ENCODE measurements around the gene PFDN1. TPM values are rescaled to one million over a fixed set of nuclear protein-coding genes. Genes with fewer than 3 reads are reported as not detected.

Gene PFDN1
- total and polyA plus RNA-seq, 9 of the 15 experiments (the other 6 are each of a cell fraction or from before 2014, with no cell fraction given): 45.5 to 215 (median 78.0) TPM

DNA sequence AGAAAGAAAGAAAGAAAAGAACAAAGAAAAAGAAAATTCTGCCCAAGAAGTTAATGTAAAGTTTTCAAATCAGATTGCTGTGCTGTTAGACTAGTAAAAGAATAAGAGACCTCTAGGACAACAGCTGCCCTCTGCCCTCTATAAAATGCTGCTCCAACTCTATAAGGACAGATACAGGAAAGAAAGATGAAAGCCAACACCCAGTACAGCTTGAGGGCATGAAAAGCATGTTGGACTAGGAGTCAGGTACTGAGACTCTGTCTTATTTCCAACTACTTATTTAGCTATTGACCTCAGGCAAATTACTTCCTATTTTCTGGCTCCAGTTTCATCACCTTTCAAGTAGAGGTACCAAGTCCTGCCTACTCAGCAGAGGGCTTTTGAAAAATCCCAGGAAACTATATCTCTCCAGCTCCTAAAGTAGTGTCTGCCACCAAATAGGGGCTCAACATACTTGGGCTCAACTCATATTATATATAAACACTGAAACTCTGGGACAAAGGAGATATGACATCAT lies 37.8 kb upstream of the PFDN1 start (continued):
- TF ChIP-seq, protein P1, sequence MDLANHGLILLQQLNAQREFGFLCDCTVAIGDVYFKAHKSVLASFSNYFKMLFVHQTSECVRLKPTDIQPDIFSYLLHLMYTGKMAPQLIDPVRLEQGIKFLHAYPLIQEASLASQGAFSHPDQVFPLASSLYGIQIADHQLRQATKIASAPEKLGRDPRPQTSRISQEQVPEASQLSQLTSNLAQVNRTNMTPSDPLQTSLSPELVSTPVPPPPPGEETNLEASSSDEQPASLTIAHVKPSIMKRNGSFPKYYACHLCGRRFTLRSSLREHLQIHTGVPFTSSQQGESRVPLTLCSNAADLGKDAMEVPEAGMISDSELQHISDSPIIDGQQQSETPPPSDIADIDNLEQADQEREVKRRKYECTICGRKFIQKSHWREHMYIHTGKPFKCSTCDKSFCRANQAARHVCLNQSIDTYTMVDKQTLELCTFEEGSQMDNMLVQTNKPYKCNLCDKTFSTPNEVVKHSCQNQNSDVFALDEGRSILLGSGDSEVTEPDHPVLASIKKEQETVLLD (IDR thresholded peaks at IDR 0.05): no peak
- TF ChIP-seq, protein P2, sequence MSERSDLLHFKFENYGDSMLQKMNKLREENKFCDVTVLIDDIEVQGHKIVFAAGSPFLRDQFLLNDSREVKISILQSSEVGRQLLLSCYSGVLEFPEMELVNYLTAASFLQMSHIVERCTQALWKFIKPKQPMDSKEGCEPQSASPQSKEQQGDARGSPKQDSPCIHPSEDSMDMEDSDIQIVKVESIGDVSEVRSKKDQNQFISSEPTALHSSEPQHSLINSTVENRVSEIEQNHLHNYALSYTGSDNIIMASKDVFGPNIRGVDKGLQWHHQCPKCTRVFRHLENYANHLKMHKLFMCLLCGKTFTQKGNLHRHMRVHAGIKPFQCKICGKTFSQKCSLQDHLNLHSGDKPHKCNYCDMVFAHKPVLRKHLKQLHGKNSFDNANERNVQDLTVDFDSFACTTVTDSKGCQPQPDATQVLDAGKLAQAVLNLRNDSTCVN (CRISPR knock-in tag; IDR thresholded peaks at IDR 0.05): no peak
- TF ChIP-seq PRPF4 (IDR thresholded peaks at IDR 0.05; ENCODE audit: insufficient read depth, low read depth, low read length, poor library complexity, severe bottlenecking) (no peak), TOE1 (IDR thresholded peaks at IDR 0.05; ENCODE audit: borderline replicate concordance) (no peak), TOE1 (CRISPR knock-in tag; IDR thresholded peaks at IDR 0.05; ENCODE audit: borderline replicate concordance, low read depth) (no peak)

DNA sequence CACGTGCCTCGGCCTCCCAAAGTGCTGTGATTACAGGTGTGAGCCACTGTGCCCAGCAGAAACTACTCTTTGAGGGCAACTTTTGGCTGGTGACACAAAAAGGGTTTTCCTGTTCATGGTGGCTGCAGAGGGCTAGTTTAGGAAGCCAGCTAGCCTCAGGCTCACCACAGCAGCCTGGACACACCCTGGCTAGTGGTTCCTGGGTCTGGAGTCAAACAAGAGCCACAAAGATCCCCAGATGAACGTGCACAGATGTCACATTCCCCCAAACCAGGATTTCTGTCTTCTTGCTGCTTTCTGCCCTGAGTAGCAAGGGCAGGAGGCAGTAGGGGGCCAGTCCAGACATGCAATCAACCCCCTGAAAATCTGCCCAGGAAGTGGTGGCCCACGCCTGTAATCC lies 36.7 kb upstream of the PFDN1 start:
- Histone ChIP-seq H3K27me3 (ENCODE audit: control insufficient read depth in 2 of 2, insufficient read depth in 2 of 2, low read length in 2 of 2) (no peaks in the 10 kb centered on the region), H3K9me1 (ENCODE audit: control insufficient read depth, insufficient read depth, low read length) (no peaks in the 10 kb centered on the region), H3K9ac (ENCODE audit: insufficient read depth in 1 of 2, low read depth in 2 of 2, low read length in 2 of 2) (no peak overlapping the region), H3K79me2 (ENCODE audit: control insufficient read depth, insufficient read depth, low read length) (no peaks in the 10 kb centered on the region), H4K20me1 (replicated peaks; ENCODE audit: control insufficient read depth, insufficient read depth, low read length) (no peaks in the 10 kb centered on the region), H3K4me3 (no peak overlapping the region), H2AFZ (ENCODE audit: low read depth, low read length) (no peak overlapping the region), H3K9me3 (replicated peaks; ENCODE audit: control insufficient read depth, insufficient read depth, low read depth, low read length) (no peaks in the 10 kb centered on the region), H3K27ac (ENCODE audit: extremely low read depth, low read depth, low read length) (no peak overlapping the region), H3K36me3 (ENCODE audit: control insufficient read depth, insufficient read depth, low read length) (no peaks in the 10 kb centered on the region), H3K4me1 (replicated peaks in 1 of 2; ENCODE audit: control insufficient read depth in 2 of 2, insufficient read depth in 2 of 2, low read length in 2 of 2) (peaks cover 2 to 7% of the 10 kb centered on the region in 2 experiments; a peak in 2 of 5 replicates), H3K4me2 (ENCODE audit: insufficient read depth, low read length) (no peak overlapping the region)
- no peak for TF ChIP-seq HDAC6 (IDR thresholded peaks at IDR 0.05; ENCODE audit: low read depth, low read length)
- TF ChIP-seq, protein P3, sequence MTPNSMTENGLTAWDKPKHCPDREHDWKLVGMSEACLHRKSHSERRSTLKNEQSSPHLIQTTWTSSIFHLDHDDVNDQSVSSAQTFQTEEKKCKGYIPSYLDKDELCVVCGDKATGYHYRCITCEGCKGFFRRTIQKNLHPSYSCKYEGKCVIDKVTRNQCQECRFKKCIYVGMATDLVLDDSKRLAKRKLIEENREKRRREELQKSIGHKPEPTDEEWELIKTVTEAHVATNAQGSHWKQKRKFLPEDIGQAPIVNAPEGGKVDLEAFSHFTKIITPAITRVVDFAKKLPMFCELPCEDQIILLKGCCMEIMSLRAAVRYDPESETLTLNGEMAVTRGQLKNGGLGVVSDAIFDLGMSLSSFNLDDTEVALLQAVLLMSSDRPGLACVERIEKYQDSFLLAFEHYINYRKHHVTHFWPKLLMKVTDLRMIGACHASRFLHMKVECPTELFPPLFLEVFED (CRISPR knock-in tag; conservative IDR thresholded peaks at IDR 0.05): no peak
- no peak for TF ChIP-seq RBM39 (optimal IDR thresholded peaks at IDR 0.05; ENCODE audit: low read depth, low read length)
- TF ChIP-seq, protein P4, sequence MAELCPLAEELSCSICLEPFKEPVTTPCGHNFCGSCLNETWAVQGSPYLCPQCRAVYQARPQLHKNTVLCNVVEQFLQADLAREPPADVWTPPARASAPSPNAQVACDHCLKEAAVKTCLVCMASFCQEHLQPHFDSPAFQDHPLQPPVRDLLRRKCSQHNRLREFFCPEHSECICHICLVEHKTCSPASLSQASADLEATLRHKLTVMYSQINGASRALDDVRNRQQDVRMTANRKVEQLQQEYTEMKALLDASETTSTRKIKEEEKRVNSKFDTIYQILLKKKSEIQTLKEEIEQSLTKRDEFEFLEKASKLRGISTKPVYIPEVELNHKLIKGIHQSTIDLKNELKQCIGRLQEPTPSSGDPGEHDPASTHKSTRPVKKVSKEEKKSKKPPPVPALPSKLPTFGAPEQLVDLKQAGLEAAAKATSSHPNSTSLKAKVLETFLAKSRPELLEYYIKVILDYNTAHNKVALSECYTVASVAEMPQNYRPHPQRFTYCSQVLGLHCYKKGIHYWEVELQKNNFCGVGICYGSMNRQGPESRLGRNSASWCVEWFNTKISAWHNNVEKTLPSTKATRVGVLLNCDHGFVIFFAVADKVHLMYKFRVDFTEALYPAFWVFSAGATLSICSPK (IDR thresholded peaks at IDR 0.05; ENCODE audit: borderline replicate concordance): no peak
- no peak for TF ChIP-seq MCM2 (IDR thresholded peaks at IDR 0.05; ENCODE audit: low read depth)
- in situ Hi-C loops (cut with MboI): no loop called here
- ATAC-seq (no peak), FAIRE-seq (no peak), DNase-seq (ENCODE audit: extremely low read depth in 1 of 4, low spot score in 3 of 4) (no peak)
- CTCF ChIA-PET (ENCODE audit: low intra/inter-chr PET ratio): no interaction called here
- BruUV-seq (replicated peaks): no TSS peak
- POLR2A ChIA-PET: interaction anchor here (0.6 kb wide), 1 partner anchor 33 kb away, joined by 4 read pairs; no protein-coding TSS in a partner anchor
- intact Hi-C loops (cut with micrococcal nuclease): no loop called here
- WGBS (ENCODE audit: insufficient coverage, low coverage, missing lambda C conversion rate): 40% methylated on average over 4 of the region's 4 CpGs

Data from K562 (cell line).